ENCODE measurements around the gene ANGPTL7.

DNA sequence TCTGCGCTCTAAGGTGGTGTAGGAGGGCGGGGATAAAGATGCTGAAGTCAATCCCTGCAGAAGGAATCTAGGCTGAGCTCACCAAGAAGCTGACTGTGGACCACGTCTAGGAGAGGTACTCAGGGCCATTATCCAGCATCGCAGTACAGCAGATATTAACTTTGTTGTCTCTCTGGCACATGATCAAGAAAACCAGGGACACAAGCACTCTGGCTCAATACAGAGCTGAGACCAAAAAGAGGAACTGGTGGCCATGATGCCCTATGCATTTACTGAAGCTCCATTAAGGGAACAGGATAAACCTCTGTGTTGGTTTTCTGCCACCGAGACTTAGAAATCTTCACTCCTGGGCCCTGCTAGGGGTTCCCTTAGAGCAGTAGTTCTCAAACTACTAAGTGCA is 38.0 kb upstream of the ANGPTL7 start:
- no peak for TF ChIP-seq EP300 (IDR thresholded peaks at IDR 0.05)
- TF ChIP-seq, protein P1, sequence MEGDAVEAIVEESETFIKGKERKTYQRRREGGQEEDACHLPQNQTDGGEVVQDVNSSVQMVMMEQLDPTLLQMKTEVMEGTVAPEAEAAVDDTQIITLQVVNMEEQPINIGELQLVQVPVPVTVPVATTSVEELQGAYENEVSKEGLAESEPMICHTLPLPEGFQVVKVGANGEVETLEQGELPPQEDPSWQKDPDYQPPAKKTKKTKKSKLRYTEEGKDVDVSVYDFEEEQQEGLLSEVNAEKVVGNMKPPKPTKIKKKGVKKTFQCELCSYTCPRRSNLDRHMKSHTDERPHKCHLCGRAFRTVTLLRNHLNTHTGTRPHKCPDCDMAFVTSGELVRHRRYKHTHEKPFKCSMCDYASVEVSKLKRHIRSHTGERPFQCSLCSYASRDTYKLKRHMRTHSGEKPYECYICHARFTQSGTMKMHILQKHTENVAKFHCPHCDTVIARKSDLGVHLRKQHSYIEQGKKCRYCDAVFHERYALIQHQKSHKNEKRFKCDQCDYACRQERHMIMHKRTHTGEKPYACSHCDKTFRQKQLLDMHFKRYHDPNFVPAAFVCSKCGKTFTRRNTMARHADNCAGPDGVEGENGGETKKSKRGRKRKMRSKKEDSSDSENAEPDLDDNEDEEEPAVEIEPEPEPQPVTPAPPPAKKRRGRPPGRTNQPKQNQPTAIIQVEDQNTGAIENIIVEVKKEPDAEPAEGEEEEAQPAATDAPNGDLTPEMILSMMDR (IDR thresholded peaks at IDR 0.05), result no peak
